H1 (cell line): ENCODE results near the gene SLC34A1. TPM values are rescaled to one million over a fixed set of nuclear protein-coding genes. Genes with fewer than 3 reads are reported as not detected.

ENCODE experiments used
- CTCF ChIA-PET: fragments of 300-600 bp; sonication (Branson Sonifier 250); formaldehyde crosslinking; loops from one replicate; lab custom pipeline; 2021; ENCODE audit not compliant: partially characterized antibody; lab: Charles Lee
- POLR2A ChIA-PET: fragments of 300-600 bp; sonication (Branson Sonifier 250); formaldehyde crosslinking; loops from one replicate; lab custom pipeline; 2021; ENCODE audit warnings: inconsistent platforms; ENCODE audit not compliant: partially characterized antibody; lab: Charles Lee
- DNase-seq, 2 experiments: peaks; one replicate each; pipeline versions ENCODE4 v3.0.0 to v3.0.0-alpha.2; 2010 to 2022; ENCODE audit warnings: low spot score in 2 of 2, low read depth in 1 of 2, mixed read lengths in 1 of 2
- FAIRE-seq: peaks from 2 replicates; lab custom pipeline; 2011; peaks lifted over from hg19 to GRCh38; lab: Jason Lieb, UNC
- H2AFZ ChIP-seq: 2 replicates; pipeline ENCODE4 v1.8.1; 2012; ENCODE audit warnings: low read length, inconsistent platforms
- H2AK5ac ChIP-seq: 2 replicates; pipeline ENCODE4 v1.6.1; 2013; ENCODE audit warnings: low read depth, low read length
- H2BK120ac ChIP-seq: replicated peaks from 2 replicates; pipeline ENCODE3; 2013; ENCODE audit warnings: low read depth, low read length, inconsistent platforms
- H2BK12ac ChIP-seq: 2 replicates; pipeline ENCODE4 v1.6.1; 2013; ENCODE audit warnings: low read depth, low read length
- H2BK15ac ChIP-seq: 2 replicates; pipeline ENCODE4 v1.6.1; 2013; ENCODE audit warnings: low read length
- H2BK20ac ChIP-seq: 2 replicates; pipeline ENCODE4 v1.6.1; 2013; ENCODE audit warnings: low read length
- H2BK5ac ChIP-seq: 2 replicates; pipeline ENCODE4 v1.6.1; 2013; ENCODE audit warnings: low read depth, low read length
- H3K14ac ChIP-seq: 2 replicates; pipeline ENCODE4 v1.6.1; 2013; ENCODE audit warnings: inconsistent platforms; ENCODE audit not compliant: insufficient read length
- H3K18ac ChIP-seq: 2 replicates; pipeline ENCODE4 v1.6.1; 2013; ENCODE audit warnings: low read length; ENCODE audit errors: extremely low read depth
- H3K23ac ChIP-seq: 2 replicates; pipeline ENCODE4 v1.6.1; 2013; ENCODE audit warnings: inconsistent platforms; ENCODE audit not compliant: insufficient read length
- H3K23me2 ChIP-seq: 2 replicates; pipeline ENCODE4 v1.6.1; 2013; ENCODE audit warnings: low read depth, low read length
- H3K27ac ChIP-seq: 2 replicates; pipeline ENCODE4 v1.6.1; 2011; ENCODE audit warnings: low read depth, low read length, inconsistent platforms
- H3K27me3 ChIP-seq, 4 experiments: replicated peaks in 1 of 4; 1 replicate in 1 of 4; 2 replicates in 3 of 4; pipeline versions ENCODE4 v1.6.1 to v1.8.1; 2011 to 2013; ENCODE audit warnings: low read length in 3 of 4, mild to moderate bottlenecking in 3 of 4, inconsistent platforms in 2 of 4, mixed read lengths in 2 of 4, moderate library complexity in 1 of 4; ENCODE audit not compliant: control insufficient read depth in 3 of 4, insufficient read depth in 3 of 4; ENCODE audit errors: extremely low read depth in 1 of 4
- H3K36me3 ChIP-seq, 4 experiments: 2 replicates each; pipeline versions ENCODE4 v1.6.1 to v1.8.1; 2011 to 2013; ENCODE audit warnings: mild to moderate bottlenecking in 4 of 4, low read length in 3 of 4, moderate library complexity in 2 of 4, control low read depth in 1 of 4, inconsistent platforms in 1 of 4; ENCODE audit not compliant: insufficient read depth in 4 of 4, control insufficient read depth in 2 of 4
- H3K4ac ChIP-seq: replicated peaks from 2 replicates; pipeline ENCODE3; 2013; ENCODE audit warnings: low read length, low read depth, mixed read lengths, inconsistent platforms; ENCODE audit not compliant: insufficient read length
- H3K4me1 ChIP-seq, 4 experiments: replicated peaks in 1 of 4; 1 replicate in 1 of 4; 2 replicates in 3 of 4; pipeline versions ENCODE4 v1.6.1 to v1.8.1; 2011 to 2013; ENCODE audit warnings: low read length in 3 of 4, inconsistent platforms in 2 of 4, mixed read lengths in 1 of 4; ENCODE audit not compliant: insufficient read depth in 4 of 4, control insufficient read depth in 3 of 4
- H3K4me2 ChIP-seq, 2 experiments: 2 replicates each; pipeline versions ENCODE4 v1.6.1 to v1.8.1; 2011 to 2013; ENCODE audit warnings: low read depth in 2 of 2, low read length in 2 of 2, control low read depth in 1 of 2, inconsistent platforms in 1 of 2, mild to moderate bottlenecking in 1 of 2; ENCODE audit not compliant: insufficient read depth in 1 of 2
- H3K4me3 ChIP-seq, 4 experiments: fragments of 200-600, 300-600 bp in 1 of 4; sonication (generic), shearing (Covaris generic), sonication (Bioruptor Twin) in 1 of 4; 2 replicates each; pipeline versions ENCODE4 v1.5.1 to v1.8.1; 2011 to 2016; ENCODE audit warnings: low read length in 4 of 4, low read depth in 3 of 4, control low read depth in 2 of 4, inconsistent platforms in 2 of 4, mild to moderate bottlenecking in 2 of 4, mixed read lengths in 1 of 4, moderate library complexity in 1 of 4; ENCODE audit not compliant: insufficient read depth in 2 of 4; ENCODE audit errors: extremely low read depth in 1 of 4
- H3K56ac ChIP-seq: replicated peaks from 2 replicates; pipeline ENCODE3; 2013; ENCODE audit warnings: low read depth, mild to moderate bottlenecking, mixed read lengths, low read length, inconsistent platforms; ENCODE audit not compliant: insufficient read length
- H3K79me1 ChIP-seq: 2 replicates; pipeline ENCODE4 v1.6.1; 2013; ENCODE audit warnings: low read depth, low read length, control low read depth
- H3K79me2 ChIP-seq, 2 experiments: 2 replicates each; pipeline versions ENCODE4 v1.6.1 to v1.8.1; 2012 to 2013; ENCODE audit warnings: low read length in 2 of 2, mild to moderate bottlenecking in 2 of 2, inconsistent platforms in 1 of 2; ENCODE audit not compliant: insufficient read depth in 2 of 2, control insufficient read depth in 1 of 2
- H3K9ac ChIP-seq, 4 experiments: replicated peaks in 1 of 4; 1 replicate in 1 of 4; 2 replicates in 3 of 4; pipeline versions ENCODE4 v1.6.1 to v1.8.1; 2011 to 2013; ENCODE audit warnings: low read depth in 3 of 4, low read length in 3 of 4, control low read depth in 2 of 4, mild to moderate bottlenecking in 2 of 4, moderate library complexity in 2 of 4, inconsistent platforms in 1 of 4; ENCODE audit errors: extremely low read depth in 1 of 4
- H3K9me3 ChIP-seq, 2 experiments: 2 replicates each; pipeline versions ENCODE4 v1.6.1 to v1.8.1; 2012 to 2013; ENCODE audit warnings: mild to moderate bottlenecking in 2 of 2, moderate library complexity in 2 of 2, control low read depth in 1 of 2, inconsistent platforms in 1 of 2, low read depth in 1 of 2, low read length in 1 of 2, mixed read lengths in 1 of 2; ENCODE audit not compliant: insufficient read depth in 2 of 2
- H4K20me1 ChIP-seq, 2 experiments: replicated peaks in 1 of 2; 2 replicates each; pipeline versions ENCODE3 to v1.8.1; 2011 to 2013; ENCODE audit warnings: inconsistent platforms in 2 of 2, low read length in 2 of 2, mild to moderate bottlenecking in 1 of 2; ENCODE audit not compliant: insufficient read depth in 2 of 2, control insufficient read depth in 1 of 2
- H4K5ac ChIP-seq: 2 replicates; pipeline ENCODE4 v1.6.1; 2013; ENCODE audit warnings: low read length, low read depth, mixed read lengths, inconsistent platforms; ENCODE audit not compliant: insufficient read length
- H4K8ac ChIP-seq: 2 replicates; pipeline ENCODE4 v1.8.0; 2013; ENCODE audit warnings: mild to moderate bottlenecking, moderate library complexity, low read length, inconsistent platforms; ENCODE audit not compliant: insufficient read depth; ENCODE audit errors: extremely low read depth
- H4K91ac ChIP-seq: replicated peaks from 2 replicates; pipeline ENCODE3; 2013; ENCODE audit warnings: low read length, mixed read lengths, inconsistent platforms; ENCODE audit not compliant: insufficient read length
- BACH1 ChIP-seq: IDR thresholded peaks from 2 replicates; pipeline ENCODE4 v1.6.1; 2012; ENCODE audit warnings: low read length, improper control_type of control experiment
- CHD2 ChIP-seq: IDR thresholded peaks from 2 replicates; pipeline ENCODE4 v1.6.1; 2012; ENCODE audit warnings: low read length, improper control_type of control experiment
- EP300 ChIP-seq, 2 experiments: IDR thresholded peaks; 1 replicate in 1 of 2; 2 replicates in 1 of 2; pipeline ENCODE4 v1.6.1; 2011 to 2012; ENCODE audit warnings: low read depth in 2 of 2, low read length in 2 of 2, mild to moderate bottlenecking in 2 of 2, borderline replicate concordance in 1 of 2, inconsistent platforms in 1 of 2, moderate library complexity in 1 of 2
- FOSL1 ChIP-seq: IDR thresholded peaks from 2 replicates; pipeline ENCODE4 v1.6.1; 2011; ENCODE audit warnings: mild to moderate bottlenecking, low read depth, low read length, moderate library complexity; ENCODE audit not compliant: insufficient read depth
- JUN ChIP-seq: IDR thresholded peaks from 2 replicates; pipeline ENCODE4 v1.6.1; 2011; ENCODE audit warnings: low read depth, mild to moderate bottlenecking, improper control_type of control experiment, low read length
- KDM1A ChIP-seq: fragments of 200-600, 300-600 bp; sonication (generic); IDR thresholded peaks from 2 replicates; pipeline ENCODE4 v1.7.1; 2016; ENCODE audit warnings: mild to moderate bottlenecking, low read length, borderline replicate concordance
- NRF1 ChIP-seq: IDR thresholded peaks from 2 replicates; pipeline ENCODE4 v1.6.1; 2011; ENCODE audit warnings: mild to moderate bottlenecking, low read depth, low read length, improper control_type of control experiment
- PHF8 ChIP-seq: fragments of 200-600 bp; sonication (generic); conservative IDR thresholded peaks from 2 replicates; pipeline ENCODE4 v1.7.1; 2012; ENCODE audit warnings: low read depth, mild to moderate bottlenecking, inconsistent platforms, low read length, moderate library complexity
- RBBP5 ChIP-seq: IDR thresholded peaks from 2 replicates; pipeline ENCODE4 v1.7.1; 2012; ENCODE audit warnings: low read depth, mild to moderate bottlenecking, inconsistent platforms, low read length, moderate library complexity, borderline replicate concordance
- RNF2 ChIP-seq: fragments of 200-900, 300-1000 bp; sonication (generic); IDR thresholded peaks from 2 replicates; pipeline ENCODE4 v1.7.1; 2016; ENCODE audit warnings: borderline replicate concordance, low read depth, mild to moderate bottlenecking, antibody characterized with exemption, low read length; ENCODE audit not compliant: poor library complexity, severe bottlenecking; ENCODE audit errors: missing control alignments
- ZNF274 ChIP-seq: IDR thresholded peaks from 2 replicates; pipeline ENCODE4 v1.7.0; 2012; ENCODE audit warnings: low read length, borderline replicate concordance; ENCODE audit errors: extremely low read depth
- WGBS, 2 experiments: shearing (Covaris generic) in 1 of 2; methylation state at CpG; one replicate each; pipeline versions ENCODE4 v1.1.6 to v1.1.7; 2013 to 2015; ENCODE audit warnings: low lambda C conversion rate in 2 of 2, mixed read lengths in 2 of 2, inconsistent platforms in 1 of 2, low coverage in 1 of 2, missing lambda C conversion rate in 1 of 2; ENCODE audit not compliant: insufficient replicate concordance in 2 of 2, insufficient coverage in 1 of 2, insufficient read length in 1 of 2; ENCODE audit errors: extremely low coverage in 1 of 2, missing lambda C conversion rate in 1 of 2; 5-methylcytosine and 5-hydroxymethylcytosine counted together
- polyA plus RNA-seq, 7 experiments: library from polyadenylated mRNA; depleted of rRNA in 3 of 7; stranded (reverse) in 5 of 7; unstranded in 2 of 7; fragments of >200 nt in 5 of 7; fragments of 200-250 nt in 2 of 7; gene quantifications; 1 replicate in 5 of 7; 2 replicates in 1 of 7; 4 replicates in 1 of 7; pipeline versions ENCODE4 v1.2.1 to v1.2.3, GENCODE V29; 2011 to 2013; ENCODE audit warnings: missing spikeins in 2 of 7, mixed read lengths in 2 of 7
- total RNA-seq: library from RNA; stranded (reverse); fragmentation: NEBNext Ultra II Directional; extraction: Animal tissue kit (Norgen Biotek cat#: 25700); gene quantifications from 2 replicates; pipeline ENCODE4 v1.2.1, GENCODE V29; 2021
- TF ChIP-seq, protein P1 (sequence below): IDR thresholded peaks from 2 replicates; pipeline ENCODE4 v1.6.1; 2012; ENCODE audit warnings: inconsistent platforms

SLC34A1 gene
- total and polyA plus RNA-seq, 2 of the 8 experiments (the other 6 are each of a cell fraction or from before 2014, with no cell fraction given): not detected

DNA sequence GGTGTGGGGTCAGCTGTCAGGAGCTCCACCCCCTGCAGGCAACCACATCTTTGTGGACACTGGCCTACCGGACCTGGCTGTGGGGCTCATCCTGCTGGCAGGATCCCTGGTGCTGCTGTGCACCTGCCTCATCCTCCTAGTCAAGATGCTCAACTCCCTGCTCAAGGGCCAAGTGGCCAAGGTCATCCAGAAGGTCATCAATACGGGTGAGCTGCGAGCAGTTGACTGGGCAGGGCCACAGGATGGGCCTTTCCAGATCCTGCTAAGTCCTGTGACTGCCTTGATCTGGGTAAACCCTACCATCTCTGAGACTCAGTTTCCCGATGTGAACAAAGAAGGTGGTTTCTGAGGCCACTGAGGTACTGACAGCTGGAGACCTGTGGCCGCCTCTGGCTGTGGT, 9.8 kb downstream of the SLC34A1 start:
- H2BK20ac ChIP-seq: no peak overlapping the region
- no peak overlapping the region for H4K91ac ChIP-seq
- POLR2A ChIA-PET: interaction anchor here (1.3 to 4.2 kb wide), 5 partner anchors 9 to 103 kb away, joined by 3 to 16 read pairs (median 4); partner anchors contain the start of gene PDLIM7
- no peak overlapping the region for H2AFZ ChIP-seq
- peak overlapping the region; percentile 91; the same call in 1 of the 2 replicates for H2BK12ac ChIP-seq
- peaks cover 0 to 16% (median 11%) of the 10 kb centered on the region in 4 experiments; a peak in 6 of 7 replicates for H3K27me3 ChIP-seq
- DNase-seq: no peak
- H3K56ac ChIP-seq: no peak overlapping the region
- no peaks in the 10 kb centered on the region for H4K20me1 ChIP-seq
- 73% methylated on average over 5 of the region's 5 CpGs; no CpG with 5 or more reads in 1 of the 2 experiments for WGBS, 2 experiments
- no peak overlapping the region for H2BK120ac ChIP-seq
- no peak overlapping the region for H3K4me2 ChIP-seq
- TF ChIP-seq EP300 (IDR thresholded peaks at IDR 0.05; ENCODE audit: borderline replicate concordance in 1 of 2, low read depth in 2 of 2, low read length in 2 of 2) (no peak), RNF2 (no peak), NRF1 (no peak), FOSL1 (no peak), RBBP5 (no peak), PHF8 (no peak), CHD2 (no peak), JUN (no peak), ZNF274 (no peak), BACH1 (no peak), KDM1A (no peak)
- TF ChIP-seq, protein P1, sequence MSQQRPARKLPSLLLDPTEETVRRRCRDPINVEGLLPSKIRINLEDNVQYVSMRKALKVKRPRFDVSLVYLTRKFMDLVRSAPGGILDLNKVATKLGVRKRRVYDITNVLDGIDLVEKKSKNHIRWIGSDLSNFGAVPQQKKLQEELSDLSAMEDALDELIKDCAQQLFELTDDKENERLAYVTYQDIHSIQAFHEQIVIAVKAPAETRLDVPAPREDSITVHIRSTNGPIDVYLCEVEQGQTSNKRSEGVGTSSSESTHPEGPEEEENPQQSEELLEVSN: no peak
- TF ChIP-seq, all 59 proteins: peak for 0
- Histone ChIP-seq H3K23ac (no peak overlapping the region), H2BK15ac (0 out of 2 replicates have a peak overlapping the region, but pooled peaks have one; percentile 12), H3K79me2 (no peaks in the 10 kb centered on the region), H3K23me2 (no peaks in the 10 kb centered on the region), H3K27ac (no peak overlapping the region), H2AK5ac (peak overlapping the region; percentile 34; the same call in 1 of the 2 replicates), H3K36me3 (no peaks in the 10 kb centered on the region), H3K4ac (no peak overlapping the region), H3K9ac (no peak overlapping the region), H2BK5ac (peak overlapping the region; percentile 7; the same call in 1 of the 2 replicates), H3K4me3 (no peak overlapping the region), H3K9me3 (no peaks in the 10 kb centered on the region), H3K4me1 (peaks cover 0 to 3% (median 0%) of the 10 kb centered on the region in 4 experiments; a peak in 4 of 7 replicates), H3K79me1 (no peaks in the 10 kb centered on the region), H4K5ac (no peak overlapping the region), H3K18ac (no peak overlapping the region), H4K8ac (no peak overlapping the region), H3K14ac (no peak overlapping the region)
- CTCF ChIA-PET: interaction anchor here (0.6 to 18.7 kb wide), 7 partner anchors 9 to 599 kb away, joined by 3 to 430 read pairs (median 37); partner anchors contain the start of genes PFN3, PRR7 and SLC34A1
- FAIRE-seq: no peak
